Activated CD8-positive, alpha-beta memory T cell treated with anti-CD3 and anti-CD28 coated beads for 1 hour (primary cell): ENCODE results near the gene NT5C2.
"Not testable (repeated sequence)": the region's sequence is repeated elsewhere in the genome, so short reads cannot be mapped to it uniquely, and the experiment has no call there.

ENCODE experiments used
- DNase-seq, 2 donors: peaks; one replicate each; pipeline ENCODE4 v3.0.0-alpha.2; 2020; ENCODE audit warnings: low read depth in 1 of 2; ENCODE audit errors: extremely low read depth in 1 of 2

Gene NT5C2

GRCh38 chr10:103193107-103193819 is at the start of gene NT5C2:
Gene NT5C2, minus strand, starts transcription at chr10:103193272. Its CDS starts 18,314 bp downstream, at chr10:103174958.
- peak; percentile 32 to 63 for DNase-seq

GRCh38 chr10:103241262-103242011 is 48.4 kb upstream of the NT5C2 start:
- DNase-seq: no peak

GRCh38 chr10:103238506-103239252 is 45.6 kb upstream of the NT5C2 start:
- no peak for DNase-seq

- no peak for DNase-seq
Observed at GRCh38 chr10:103235775-103236174, 42.7 kb upstream of the NT5C2 start.

GRCh38 chr10:103232772-103233488 is 39.9 kb upstream of the NT5C2 start:
- DNase-seq: no peak

- no peak for DNase-seq
Observed at GRCh38 chr10:103232131-103232673, 39.1 kb upstream of the NT5C2 start.

GRCh38 chr10:103231047-103231551 is 38.0 kb upstream of the NT5C2 start:
- no peak for DNase-seq

- no peak for DNase-seq
Observed at GRCh38 chr10:103227416-103227815, 34.3 kb upstream of the NT5C2 start.

GRCh38 chr10:103225939-103226338 is 32.9 kb upstream of the NT5C2 start:
- DNase-seq: no peak

GRCh38 chr10:103224721-103225120 is 31.6 kb upstream of the NT5C2 start:
- DNase-seq: not testable (repeated sequence)

- DNase-seq: no peak
Observed at GRCh38 chr10:103224133-103224532, 31.1 kb upstream of the NT5C2 start.

GRCh38 chr10:103216362-103216761 is 23.3 kb upstream of the NT5C2 start:
- DNase-seq: not testable (repeated sequence)

- no peak for DNase-seq
Observed at GRCh38 chr10:103215601-103216000, 22.5 kb upstream of the NT5C2 start.

- DNase-seq: not testable (repeated sequence)
Observed at GRCh38 chr10:103210262-103210661, 17.2 kb upstream of the NT5C2 start.

GRCh38 chr10:103207643-103208042 is 14.6 kb upstream of the NT5C2 start:
- DNase-seq: not testable (repeated sequence)

- DNase-seq: no peak
Observed at GRCh38 chr10:103207141-103207540, 14.1 kb upstream of the NT5C2 start.

GRCh38 chr10:103206715-103207114 is 13.6 kb upstream of the NT5C2 start:
- DNase-seq: not testable (repeated sequence)

- not testable (repeated sequence) for DNase-seq
Observed at GRCh38 chr10:103205401-103205800, 12.3 kb upstream of the NT5C2 start.

- no peak for DNase-seq
Observed at GRCh38 chr10:103204353-103205255, 11.5 kb upstream of the NT5C2 start.
